Measurements from ENCODE around the gene GIMAP6. TPM values are rescaled to one million over a fixed set of nuclear protein-coding genes. Genes with fewer than 3 reads are reported as not detected.

Gene GIMAP6
- total and polyA plus RNA-seq, 8 donors: 0.89 to 18.4 (median 6.0) TPM

DNA sequence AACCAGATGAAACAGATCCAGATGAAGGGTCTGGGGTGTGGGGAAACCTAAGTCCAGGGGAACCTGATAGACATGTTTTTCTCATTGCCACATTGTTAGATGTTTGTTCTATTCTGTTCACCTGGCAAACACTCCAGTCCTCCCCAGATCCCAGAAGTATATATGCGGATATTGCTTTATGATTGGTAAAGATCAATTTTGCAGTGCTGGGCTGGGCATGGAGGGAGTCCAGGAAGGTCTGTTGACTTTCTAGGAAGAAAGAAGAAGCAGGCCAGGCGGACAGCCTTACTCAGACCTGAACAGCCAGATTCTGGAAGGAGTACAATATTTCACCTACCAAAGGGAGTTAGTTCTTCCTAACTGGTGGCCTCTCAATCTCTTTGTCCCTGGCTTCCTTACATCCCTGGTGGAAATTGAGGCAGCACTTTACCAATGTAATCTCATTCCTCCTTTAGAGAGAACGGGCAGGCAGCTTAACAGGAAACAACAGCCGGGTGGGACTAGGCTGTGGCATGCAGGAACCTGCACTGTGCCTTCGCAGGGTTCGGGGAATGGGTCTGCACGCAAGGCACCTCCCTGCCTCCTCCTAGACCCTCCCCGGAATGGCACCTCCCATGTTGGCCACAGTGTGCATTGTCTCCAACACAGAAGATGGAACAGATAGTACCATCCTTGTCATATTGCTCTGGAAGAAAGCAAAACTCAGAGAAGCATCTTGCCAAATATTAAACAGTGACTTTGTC is 930 bp downstream of the GIMAP6 start:
- Histone ChIP-seq H3K27me3 (no peaks in the 10 kb centered on the region), H3K4me3 (peak overlapping the region; percentile 25 to 44 (median 40)), H3K27ac (peak overlapping the region; percentile 20 to 80 (median 71)), H3K36me3 (peaks cover 0 to 24% (median 9%) of the 10 kb centered on the region in 4 donors), H3K9me3 (no peaks in the 10 kb centered on the region), H3K4me1 (no peaks in the 10 kb centered on the region)
- peak in 1 of 2 donors; percentile 22 for DNase-seq
- TF ChIP-seq POLR2A (IDR thresholded peaks at IDR 0.05): no peak
- peak in 2 of 3 donors; percentile 53 to 61 for TF ChIP-seq POLR2AphosphoS5 (IDR thresholded peaks at IDR 0.05)
- 43 to 62% (median 53%) methylated on average over 7 to 8 of the region's 8 CpGs for WGBS, 5 donors
- intact Hi-C loops (cut with DNase I; ENCODE audit: low total_unique reads): no loop called here

GRCh38 chr7:150629347-150629746 is 2.8 kb downstream of the GIMAP6 start:
- TF ChIP-seq CTCF (IDR thresholded peaks at IDR 0.05) (no peak), POLR2AphosphoS5 (IDR thresholded peaks at IDR 0.05) (peak; percentile 36 to 66 (median 43))
- intact Hi-C loops (cut with DNase I; ENCODE audit: low total_unique reads): no loop called here

GRCh38 chr7:150627959-150628358 is 4.2 kb downstream of the GIMAP6 start:
- intact Hi-C loops (cut with DNase I; ENCODE audit: low total_unique reads): no loop called here
- Histone ChIP-seq H3K4me1 (no peaks in the 10 kb centered on the region), H3K9me3 (no peaks in the 10 kb centered on the region), H3K4me3 (no peak overlapping the region), H3K27ac (peak overlapping the region in 1 of 5 donors; percentile 43), H3K36me3 (peaks cover 0 to 24% (median 9%) of the 10 kb centered on the region in 4 donors), H3K27me3 (no peaks in the 10 kb centered on the region)
- WGBS, 5 donors: 90 to 94% (median 94%) methylated on average over 18 of the region's 18 CpGs
- no peak for TF ChIP-seq EP300 (IDR thresholded peaks at IDR 0.05)
- TF ChIP-seq POLR2AphosphoS5 (IDR thresholded peaks at IDR 0.05): no peak
- no peak for TF ChIP-seq POLR2A (IDR thresholded peaks at IDR 0.05)
- TF ChIP-seq CTCF (IDR thresholded peaks at IDR 0.05): no peak
- no peak for DNase-seq

More at GRCh38 chr7:150629347-150629746, 2.8 kb downstream of the GIMAP6 start:
- H3K27me3 ChIP-seq: no peaks in the 10 kb centered on the region
- DNase-seq: no peak
- peak overlapping the region in 4 of 5 donors; percentile 61 to 80 (median 72) for H3K27ac ChIP-seq
- H3K9me3 ChIP-seq: no peaks in the 10 kb centered on the region
- peaks cover 0 to 24% (median 9%) of the 10 kb centered on the region in 4 donors for H3K36me3 ChIP-seq
- H3K4me1 ChIP-seq: no peaks in the 10 kb centered on the region
- 77 to 85% (median 83%) methylated on average over 9 of the region's 9 CpGs for WGBS, 5 donors
- H3K4me3 ChIP-seq: no peak overlapping the region

GRCh38 chr7:150626696-150627095 is 5.5 kb downstream of the GIMAP6 start:
- H3K27ac ChIP-seq: no peak overlapping the region
- intact Hi-C loops (cut with DNase I; ENCODE audit: low total_unique reads): no loop called here
- no peak for DNase-seq
- H3K4me3 ChIP-seq: no peak overlapping the region
- TF ChIP-seq EP300 (IDR thresholded peaks at IDR 0.05): no peak
- TF ChIP-seq POLR2AphosphoS5 (IDR thresholded peaks at IDR 0.05): no peak
- no peak for TF ChIP-seq CTCF (IDR thresholded peaks at IDR 0.05)
- no peak for TF ChIP-seq POLR2A (IDR thresholded peaks at IDR 0.05)
- no peaks in the 10 kb centered on the region for H3K4me1 ChIP-seq
- no peaks in the 10 kb centered on the region for H3K27me3 ChIP-seq
- no peaks in the 10 kb centered on the region for H3K9me3 ChIP-seq
- peaks cover 0 to 24% (median 9%) of the 10 kb centered on the region in 4 donors for H3K36me3 ChIP-seq
- 71 to 89% (median 84%) methylated on average over 4 of the region's 4 CpGs for WGBS, 5 donors

DNA sequence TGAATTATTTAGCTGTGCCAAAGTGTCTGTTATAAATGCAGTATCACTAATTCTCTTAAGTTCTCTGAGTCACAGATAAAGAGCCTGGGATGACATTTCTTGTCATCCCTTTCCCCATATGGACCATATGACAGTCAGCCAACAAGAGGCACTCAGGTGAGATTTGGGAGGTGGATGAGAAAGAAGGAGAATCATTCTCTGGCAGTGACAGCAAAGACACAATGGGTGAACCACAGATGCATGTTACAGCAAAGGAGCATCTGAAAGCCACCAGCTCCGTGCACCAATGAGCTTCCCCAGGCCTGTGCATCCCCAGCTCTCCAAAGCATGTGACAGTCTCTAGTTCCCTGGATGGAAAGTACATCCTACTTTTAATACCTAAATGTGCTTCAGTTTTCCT is 10.8 kb downstream of the GIMAP6 start:
- intact Hi-C loops (cut with DNase I; ENCODE audit: low total_unique reads): no loop called here
- H3K4me1 ChIP-seq: peaks cover 0 to 3% (median 0%) of the 10 kb centered on the region in 4 donors
- no peaks in the 10 kb centered on the region for H3K9me3 ChIP-seq
- TF ChIP-seq CTCF (IDR thresholded peaks at IDR 0.05) (no peak), POLR2AphosphoS5 (IDR thresholded peaks at IDR 0.05) (no peak), EP300 (IDR thresholded peaks at IDR 0.05) (no peak), POLR2A (IDR thresholded peaks at IDR 0.05) (no peak)
- 45 to 72% (median 63%) methylated on average over 1 of the region's 1 CpG for WGBS, 5 donors
- no peak overlapping the region for H3K4me3 ChIP-seq
- peaks cover 0 to 1% (median 0%) of the 10 kb centered on the region in 4 donors for H3K36me3 ChIP-seq
- no peak for DNase-seq
- no peak overlapping the region for H3K27ac ChIP-seq
- H3K27me3 ChIP-seq: no peaks in the 10 kb centered on the region

Data from stomach (tissue), 9 donors.